ENCODE data around the gene PODXL2. TPM values are rescaled to one million over a fixed set of nuclear protein-coding genes. Genes with fewer than 3 reads are reported as not detected.

Gene PODXL2
- total RNA-seq, 4 donors from 2014 or later: 9.7 to 18.9 (median 15.9) TPM

DNA sequence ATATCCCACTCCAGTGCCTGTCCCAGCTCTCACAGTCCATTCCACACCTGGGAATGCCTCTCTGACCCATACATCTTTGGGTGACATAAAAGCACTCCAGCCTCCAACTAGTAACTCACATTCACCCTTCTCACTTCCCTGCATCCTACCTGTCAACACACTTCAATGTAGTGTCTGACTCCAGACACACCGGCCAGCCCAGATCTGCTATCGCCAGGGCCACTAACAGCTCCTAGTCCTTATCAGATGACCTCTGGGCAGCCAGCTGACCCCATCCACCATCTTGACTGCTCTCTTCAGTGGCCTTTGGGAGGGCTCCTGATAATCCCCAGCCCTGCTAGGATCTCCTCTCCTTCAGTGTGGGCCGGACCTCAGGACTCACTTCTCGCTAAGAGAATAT is 33.7 kb upstream of the PODXL2 start:
- 83 to 94% methylated on average over 1 to 4 of the region's 4 CpGs for WGBS, 2 donors (ENCODE audit: low coverage in 1 of 2)
- intact Hi-C loops (cut with DNase I; ENCODE audit: low total_unique reads): no loop called here

DNA sequence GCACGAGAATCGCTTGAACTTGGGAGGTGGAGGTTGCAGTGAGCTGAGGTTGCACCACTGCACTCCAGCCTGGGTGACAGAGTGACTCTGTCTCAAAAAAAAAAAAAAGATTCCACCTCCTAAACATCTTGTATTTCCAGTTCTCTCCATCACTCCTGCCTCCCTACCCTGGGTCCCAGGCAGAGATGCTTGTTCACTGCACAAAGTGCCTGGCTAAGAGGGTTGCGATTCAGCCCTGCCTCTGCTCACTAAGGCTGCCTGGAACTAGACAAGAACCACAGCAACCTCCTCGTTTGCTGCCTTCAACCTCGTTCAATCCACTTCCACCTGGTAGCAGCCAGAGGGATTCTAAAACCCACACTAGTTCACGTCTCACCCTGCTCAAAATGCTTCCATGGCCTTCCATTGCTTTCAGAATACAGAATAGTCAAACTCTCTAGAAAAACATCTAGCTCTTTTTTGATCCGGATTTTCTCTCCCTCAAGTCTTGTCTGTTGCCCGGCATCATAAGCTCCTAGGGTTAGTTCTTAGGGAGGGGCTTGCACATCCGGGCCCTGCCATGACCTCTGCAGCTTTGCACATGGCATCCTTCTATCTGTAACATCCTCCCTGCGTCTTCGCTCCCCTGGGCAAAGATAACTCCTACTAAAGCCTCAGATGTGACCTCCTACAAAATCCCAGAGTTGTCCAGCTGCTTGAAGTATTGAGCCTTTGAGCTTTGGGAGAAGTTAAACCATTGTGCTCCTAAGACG is 31.8 kb upstream of the PODXL2 start:
- WGBS, 2 donors (ENCODE audit: low coverage in 1 of 2): 78 to 80% methylated on average over 7 to 12 of the region's 12 CpGs
- intact Hi-C loops (cut with DNase I; ENCODE audit: low total_unique reads): no loop called here
- Histone ChIP-seq H3K36me3 (no peaks in the 10 kb centered on the region), H3K27me3 (no peaks in the 10 kb centered on the region), H3K4me1 (peaks cover 4 to 18% (median 8%) of the 10 kb centered on the region in 4 donors), H3K9me3 (no peaks in the 10 kb centered on the region), H3K27ac (peak overlapping the region in 1 of 4 donors; percentile 72), H3K4me3 (no peak overlapping the region)
- DNase-seq: no peak
- in situ Hi-C loops (cut with MboI; ENCODE audit: low pct_ligation_motif_present in 1 of 4, low pct_unique_long_range_greater_than_20kb in 1 of 4, low sequenced_read_pairs in 3 of 4): no loop called here
- TF ChIP-seq POLR2AphosphoS5 (IDR thresholded peaks at IDR 0.05) (no peak), EP300 (IDR thresholded peaks at IDR 0.05; ENCODE audit: low read depth) (no peak), POLR2A (IDR thresholded peaks at IDR 0.05) (no peak)
- TF ChIP-seq, protein P1, sequence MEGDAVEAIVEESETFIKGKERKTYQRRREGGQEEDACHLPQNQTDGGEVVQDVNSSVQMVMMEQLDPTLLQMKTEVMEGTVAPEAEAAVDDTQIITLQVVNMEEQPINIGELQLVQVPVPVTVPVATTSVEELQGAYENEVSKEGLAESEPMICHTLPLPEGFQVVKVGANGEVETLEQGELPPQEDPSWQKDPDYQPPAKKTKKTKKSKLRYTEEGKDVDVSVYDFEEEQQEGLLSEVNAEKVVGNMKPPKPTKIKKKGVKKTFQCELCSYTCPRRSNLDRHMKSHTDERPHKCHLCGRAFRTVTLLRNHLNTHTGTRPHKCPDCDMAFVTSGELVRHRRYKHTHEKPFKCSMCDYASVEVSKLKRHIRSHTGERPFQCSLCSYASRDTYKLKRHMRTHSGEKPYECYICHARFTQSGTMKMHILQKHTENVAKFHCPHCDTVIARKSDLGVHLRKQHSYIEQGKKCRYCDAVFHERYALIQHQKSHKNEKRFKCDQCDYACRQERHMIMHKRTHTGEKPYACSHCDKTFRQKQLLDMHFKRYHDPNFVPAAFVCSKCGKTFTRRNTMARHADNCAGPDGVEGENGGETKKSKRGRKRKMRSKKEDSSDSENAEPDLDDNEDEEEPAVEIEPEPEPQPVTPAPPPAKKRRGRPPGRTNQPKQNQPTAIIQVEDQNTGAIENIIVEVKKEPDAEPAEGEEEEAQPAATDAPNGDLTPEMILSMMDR (IDR thresholded peaks at IDR 0.05): no peak

More for the DNA sequence above, 33.7 kb upstream of the PODXL2 start:
- DNase-seq: no peak
- TF ChIP-seq POLR2AphosphoS5 (IDR thresholded peaks at IDR 0.05): no peak
- TF ChIP-seq, protein P1 (IDR thresholded peaks at IDR 0.05): no peak
- no peak for TF ChIP-seq POLR2A (IDR thresholded peaks at IDR 0.05)
- TF ChIP-seq EP300 (IDR thresholded peaks at IDR 0.05; ENCODE audit: low read depth): no peak
- Histone ChIP-seq H3K27me3 (no peaks in the 10 kb centered on the region), H3K36me3 (no peaks in the 10 kb centered on the region), H3K9me3 (no peaks in the 10 kb centered on the region), H3K4me3 (no peak overlapping the region), H3K27ac (no peak overlapping the region), H3K4me1 (peaks cover 11 to 28% (median 17%) of the 10 kb centered on the region in 4 donors)
- in situ Hi-C loops (cut with MboI; ENCODE audit: low pct_ligation_motif_present in 1 of 4, low pct_unique_long_range_greater_than_20kb in 1 of 4, low sequenced_read_pairs in 3 of 4): no loop called here

DNA sequence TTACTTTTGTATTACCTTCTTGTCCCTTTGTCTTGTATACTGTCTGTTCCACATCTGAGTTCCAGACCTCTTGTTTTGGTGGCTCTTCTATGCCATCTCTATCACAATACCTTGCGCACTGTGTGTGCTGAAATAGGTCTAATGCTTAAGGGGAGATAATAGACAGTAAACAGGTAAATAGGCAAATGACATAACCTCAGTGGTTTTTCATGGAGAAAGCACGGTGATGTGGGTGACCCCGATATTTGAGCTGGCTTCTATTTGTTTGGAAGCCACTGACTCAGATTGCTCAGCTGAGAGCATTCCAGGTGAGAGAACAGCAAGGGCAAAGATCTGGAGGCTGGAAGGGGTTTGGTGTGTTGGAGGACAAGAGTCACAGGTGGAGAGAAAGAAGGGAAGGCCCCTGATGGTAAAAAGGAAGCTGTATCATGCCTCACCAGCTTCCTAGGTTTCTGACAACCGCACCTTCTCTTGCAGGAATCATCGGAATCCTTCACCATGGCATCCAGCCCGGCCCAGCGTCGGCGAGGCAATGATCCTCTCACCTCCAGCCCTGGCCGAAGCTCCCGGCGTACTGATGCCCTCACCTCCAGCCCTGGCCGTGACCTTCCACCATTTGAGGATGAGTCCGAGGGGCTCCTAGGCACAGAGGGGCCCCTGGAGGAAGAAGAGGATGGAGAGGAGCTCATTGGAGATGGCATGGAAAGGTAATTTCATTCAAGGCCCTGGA is 30.0 kb upstream of the PODXL2 start:
- in situ Hi-C loops (cut with MboI; ENCODE audit: low pct_ligation_motif_present in 1 of 4, low pct_unique_long_range_greater_than_20kb in 1 of 4, low sequenced_read_pairs in 3 of 4): no loop called here
- TF ChIP-seq POLR2A (IDR thresholded peaks at IDR 0.05): no peak
- no peak for TF ChIP-seq POLR2AphosphoS5 (IDR thresholded peaks at IDR 0.05)
- Histone ChIP-seq H3K4me1 (peaks cover 4 to 18% (median 8%) of the 10 kb centered on the region in 4 donors), H3K4me3 (peak overlapping the region in 3 of 4 donors; percentile 46 to 62 (median 58)), H3K27ac (peak overlapping the region; percentile 64 to 80 (median 72)), H3K27me3 (no peaks in the 10 kb centered on the region), H3K9me3 (no peaks in the 10 kb centered on the region), H3K36me3 (no peaks in the 10 kb centered on the region)
- intact Hi-C loops (cut with DNase I; ENCODE audit: low total_unique reads): no loop called here
- WGBS, 2 donors (ENCODE audit: low coverage in 1 of 2): 49% methylated on average over 14 of the region's 14 CpGs; no CpG with 5 or more reads in 1 of the 2 donors
- no peak for DNase-seq

DNA sequence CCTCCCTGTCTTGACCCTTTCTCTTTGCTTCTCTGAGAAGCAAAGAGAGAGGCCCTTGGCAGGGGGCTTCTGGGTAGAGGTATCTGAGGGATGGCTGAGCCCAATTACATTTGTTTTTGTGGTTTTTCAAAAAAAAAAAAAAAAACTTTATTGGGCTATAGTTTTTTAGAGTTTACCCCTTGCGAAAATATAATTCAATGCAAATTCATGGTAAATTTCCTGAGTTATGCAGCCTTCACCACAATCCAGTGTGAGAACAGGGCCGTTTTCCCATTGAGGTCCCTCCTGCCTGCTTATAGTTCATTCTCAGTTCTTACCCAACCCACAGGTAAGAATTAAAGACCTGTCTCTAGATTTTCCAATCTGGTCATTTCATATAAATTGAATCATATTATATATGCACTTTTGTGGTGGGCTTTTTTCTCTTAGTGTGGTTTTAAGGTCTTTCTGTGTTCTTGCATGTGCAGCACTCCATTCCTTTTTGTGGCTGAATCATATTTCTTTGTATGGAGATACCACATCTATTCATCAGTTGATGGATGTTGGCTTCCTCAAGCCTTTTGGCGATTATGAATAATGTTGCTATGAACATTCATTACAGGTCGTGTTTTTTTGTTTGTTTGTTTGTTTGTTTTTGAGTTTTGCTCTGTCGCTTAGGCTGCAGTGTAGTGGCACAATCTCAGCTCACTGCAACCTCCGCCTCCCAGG is 28.1 kb upstream of the PODXL2 start:
- Histone ChIP-seq H3K27me3 (no peaks in the 10 kb centered on the region), H3K36me3 (no peaks in the 10 kb centered on the region), H3K4me3 (no peak overlapping the region), H3K4me1 (peaks cover 4 to 18% (median 8%) of the 10 kb centered on the region in 4 donors), H3K9me3 (no peaks in the 10 kb centered on the region), H3K27ac (no peak overlapping the region)
- intact Hi-C loops (cut with DNase I; ENCODE audit: low total_unique reads): no loop called here
- in situ Hi-C loops (cut with MboI; ENCODE audit: low pct_ligation_motif_present in 1 of 4, low pct_unique_long_range_greater_than_20kb in 1 of 4, low sequenced_read_pairs in 3 of 4): no loop called here
- WGBS, 2 donors (ENCODE audit: low coverage in 1 of 2): 64 to 85% methylated on average over 2 to 6 of the region's 6 CpGs
- TF ChIP-seq POLR2A (IDR thresholded peaks at IDR 0.05) (no peak), POLR2AphosphoS5 (IDR thresholded peaks at IDR 0.05) (no peak), EP300 (IDR thresholded peaks at IDR 0.05; ENCODE audit: low read depth) (no peak)
- TF ChIP-seq, protein P1 (IDR thresholded peaks at IDR 0.05): no peak
- no peak for DNase-seq

Data from transverse colon (tissue), 4 donors.